LNCAP (cell line): ENCODE measurements around the gene PSMD6.
A peak's percentile ranks its signal among the peaks of the same experiment; 100 is the strongest.

Source experiments
- CTCF ChIP-seq: fragments of 450-650 bp; IDR thresholded peaks from 2 replicates; pipeline ENCODE4 v1.5.1; 2017; ENCODE audit warnings: mild to moderate bottlenecking

PSMD6 gene

GRCh38 chr3:64023187-64023860, at the start of gene PSMD6:
PSMD6 (minus strand) TSS chr3:64023494; CDS start chr3:64023419, 75 bp downstream.
- peak; percentile 100 for TF ChIP-seq CTCF

- TF ChIP-seq CTCF = no peak
Measured at GRCh38 chr3:64072126-64072525, 48.8 kb upstream of the PSMD6 start.

- TF ChIP-seq CTCF = no peak
Measured at GRCh38 chr3:64070704-64071103, 47.4 kb upstream of the PSMD6 start.

GRCh38 chr3:64067506-64068346, 44.4 kb upstream of the PSMD6 start:
- TF ChIP-seq CTCF = no peak

GRCh38 chr3:64064804-64065203, 41.5 kb upstream of the PSMD6 start:
- TF ChIP-seq CTCF = no peak

- no peak for TF ChIP-seq CTCF
Measured at GRCh38 chr3:64063983-64064438, 40.7 kb upstream of the PSMD6 start.

- no peak for TF ChIP-seq CTCF
Measured at GRCh38 chr3:64063207-64063982, 40.1 kb upstream of the PSMD6 start.
